ENCODE results near the gene LACRT.
"Not testable (repeated sequence)": the region's sequence is repeated elsewhere in the genome, so short reads cannot be mapped to it uniquely, and the experiment has no call there.

The LACRT gene

DNA sequence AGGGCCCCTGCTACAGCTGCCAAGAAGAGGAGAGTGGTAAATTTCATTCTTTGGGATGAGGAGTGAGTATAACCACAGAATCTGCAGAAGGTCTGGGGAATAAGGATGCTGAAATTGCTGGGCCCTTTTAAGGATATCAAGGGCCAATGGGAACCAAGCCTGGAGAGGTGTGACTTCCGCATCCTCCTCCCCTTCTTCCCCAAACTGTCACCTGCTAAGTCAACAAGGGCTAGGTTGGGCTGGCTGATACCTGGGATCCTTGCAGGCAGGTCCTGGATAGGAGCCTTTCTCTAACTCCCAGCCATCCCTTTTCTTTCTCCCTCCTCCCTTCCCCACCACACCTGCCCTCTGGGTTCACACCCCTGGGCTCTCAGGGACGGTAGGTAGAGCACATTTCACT is at the start of gene LACRT:
LACRT (minus strand) TSS at position 101 of the 400 bp plus-strand sequence; CDS start at position 47, 54 bp downstream.
- no peak for DNase-seq (ENCODE audit: low read depth)

DNA sequence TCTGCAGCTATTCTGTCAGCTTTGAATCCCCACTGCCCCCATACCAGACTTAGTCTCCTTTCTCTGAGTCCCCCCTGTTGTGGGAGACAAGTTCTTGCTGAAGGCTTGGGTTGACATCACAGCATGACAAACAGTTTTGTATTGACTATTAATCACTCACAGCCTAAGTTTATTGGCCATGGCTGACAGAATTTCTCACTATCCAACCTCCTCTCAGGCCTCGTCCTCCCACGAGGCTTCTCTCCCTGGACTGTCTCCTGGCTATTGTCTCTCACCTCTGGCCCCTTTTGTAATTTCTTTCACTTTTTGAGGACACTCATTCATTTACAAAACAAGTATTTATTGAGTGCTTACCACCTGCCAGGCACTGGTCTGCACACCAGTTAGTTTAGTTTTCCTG is 48.7 kb upstream of the LACRT start:
- DNase-seq (ENCODE audit: low read depth) = no peak

DNA sequence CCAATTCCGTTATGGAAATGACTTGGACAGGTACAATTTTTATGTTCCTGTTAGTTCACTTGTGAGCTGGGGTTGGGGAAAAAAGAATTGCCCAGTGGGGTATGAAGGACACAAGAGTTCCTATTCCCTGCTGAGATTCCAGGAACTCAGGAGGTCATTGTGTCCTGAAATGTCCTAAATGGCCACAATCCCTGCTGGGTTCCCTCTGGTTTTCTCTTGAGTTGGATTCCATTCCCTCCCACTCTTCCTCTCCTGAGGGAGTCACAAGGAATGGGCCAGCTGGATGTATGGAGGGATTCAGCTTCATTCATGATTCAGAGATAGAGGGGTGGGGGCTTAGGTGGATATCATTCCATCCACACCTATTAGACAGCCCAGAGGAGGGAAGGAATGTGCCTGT is 48.0 kb upstream of the LACRT start:
- no peak for DNase-seq (ENCODE audit: low read depth)

- DNase-seq (ENCODE audit: low read depth) = peak; percentile 14
These were observed 45.7 kb upstream of the LACRT start for GRCh38 chr12:54680374-54680773.

GRCh38 chr12:54678131-54678530 is 43.4 kb upstream of the LACRT start:
- no peak for DNase-seq (ENCODE audit: low read depth)

- no peak for DNase-seq (ENCODE audit: low read depth)
These were observed 33.2 kb upstream of the LACRT start for GRCh38 chr12:54667945-54668344.

DNA sequence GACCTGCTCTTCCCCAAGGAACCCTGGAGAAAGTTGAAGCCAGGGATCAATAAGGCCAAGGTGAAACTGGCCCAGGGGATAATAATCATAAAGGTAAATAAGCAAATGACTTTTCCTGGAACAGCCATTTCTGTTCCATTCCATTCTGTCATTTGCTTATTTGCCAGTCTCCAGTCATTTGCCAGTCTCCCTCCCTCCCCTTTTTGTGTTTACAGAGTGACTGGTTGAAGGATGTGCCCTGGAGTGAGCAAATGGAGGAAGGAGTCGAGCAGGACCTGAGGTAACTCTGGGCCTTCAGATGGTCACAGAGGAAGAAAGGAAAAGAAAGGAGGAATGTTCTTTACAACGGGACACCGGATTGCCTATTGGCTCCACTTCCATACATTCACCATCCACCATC is 31.3 kb upstream of the LACRT start:
- no peak for DNase-seq (ENCODE audit: low read depth)

DNA sequence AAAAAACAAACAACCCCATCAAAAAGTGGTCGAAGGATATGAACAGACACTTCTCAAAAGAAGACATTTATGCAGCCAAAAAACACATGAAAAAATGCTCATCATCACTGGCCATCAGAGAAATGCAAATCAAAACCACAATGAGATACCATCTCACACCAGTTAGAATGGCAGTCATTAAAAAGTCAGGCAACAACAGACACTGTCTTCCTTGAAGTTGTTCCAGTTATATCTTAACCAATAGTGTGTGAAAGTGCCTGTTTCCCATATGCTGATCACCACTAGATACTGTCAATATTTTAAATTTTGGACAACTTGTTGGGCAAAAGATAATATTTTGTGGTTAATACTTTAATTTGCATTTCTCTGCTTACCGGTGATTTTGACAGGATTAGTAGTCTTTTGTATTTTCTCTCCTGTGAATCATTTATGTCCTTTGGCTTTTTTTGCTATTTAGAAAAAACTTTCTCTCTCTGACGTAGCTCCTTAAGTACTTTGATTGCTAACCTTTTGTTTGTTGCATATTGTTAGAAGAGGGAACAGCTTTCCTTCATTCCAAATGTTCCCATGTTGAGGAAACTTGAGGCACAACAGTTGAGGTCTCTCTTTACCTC is 30.4 kb upstream of the LACRT start:
- DNase-seq (ENCODE audit: low read depth) = not testable (repeated sequence)

DNA sequence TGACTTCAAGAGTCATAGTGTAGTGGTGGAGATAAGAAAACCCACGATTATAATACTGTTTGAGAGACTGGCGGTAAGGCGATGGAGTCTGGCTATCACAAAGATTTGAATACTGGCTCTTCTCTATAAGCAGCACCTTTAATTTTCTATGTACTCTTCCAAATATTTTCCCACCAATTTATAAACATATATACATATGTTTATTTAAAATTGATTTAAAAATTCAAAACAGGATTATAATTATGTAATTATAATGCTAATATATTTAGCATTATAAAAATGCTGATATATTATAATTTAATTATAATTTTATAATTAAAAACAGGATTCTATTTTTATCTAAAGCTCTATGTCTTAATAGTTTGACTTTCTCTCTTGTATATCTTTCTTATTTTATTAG is 28.9 kb upstream of the LACRT start:
- DNase-seq (ENCODE audit: low read depth) = no peak

DNA sequence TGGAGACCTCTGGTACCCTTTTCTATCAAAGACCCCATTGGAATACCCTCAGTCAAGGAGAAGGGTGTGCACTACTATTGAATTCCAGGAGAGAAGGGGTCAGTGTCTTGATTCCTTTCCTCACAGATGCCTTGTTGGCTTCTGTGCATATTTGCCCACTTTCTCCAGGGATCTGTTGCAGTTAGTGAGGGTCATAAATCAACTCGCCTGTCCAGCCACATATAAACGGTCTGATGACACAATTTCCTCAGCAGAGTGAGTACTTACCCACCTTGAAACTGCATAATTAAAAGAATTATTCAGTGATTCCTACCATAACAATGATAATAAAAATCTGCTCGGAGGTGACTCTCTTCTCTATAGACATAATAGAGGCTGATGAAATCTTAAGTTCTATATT is 27.3 kb upstream of the LACRT start:
- DNase-seq (ENCODE audit: low read depth) = no peak

GRCh38 chr12:54661048-54661447 is 26.4 kb upstream of the LACRT start:
- DNase-seq (ENCODE audit: low read depth) = no peak

- DNase-seq (ENCODE audit: low read depth) = no peak
These were observed 25.7 kb upstream of the LACRT start for GRCh38 chr12:54660320-54660962.

DNA sequence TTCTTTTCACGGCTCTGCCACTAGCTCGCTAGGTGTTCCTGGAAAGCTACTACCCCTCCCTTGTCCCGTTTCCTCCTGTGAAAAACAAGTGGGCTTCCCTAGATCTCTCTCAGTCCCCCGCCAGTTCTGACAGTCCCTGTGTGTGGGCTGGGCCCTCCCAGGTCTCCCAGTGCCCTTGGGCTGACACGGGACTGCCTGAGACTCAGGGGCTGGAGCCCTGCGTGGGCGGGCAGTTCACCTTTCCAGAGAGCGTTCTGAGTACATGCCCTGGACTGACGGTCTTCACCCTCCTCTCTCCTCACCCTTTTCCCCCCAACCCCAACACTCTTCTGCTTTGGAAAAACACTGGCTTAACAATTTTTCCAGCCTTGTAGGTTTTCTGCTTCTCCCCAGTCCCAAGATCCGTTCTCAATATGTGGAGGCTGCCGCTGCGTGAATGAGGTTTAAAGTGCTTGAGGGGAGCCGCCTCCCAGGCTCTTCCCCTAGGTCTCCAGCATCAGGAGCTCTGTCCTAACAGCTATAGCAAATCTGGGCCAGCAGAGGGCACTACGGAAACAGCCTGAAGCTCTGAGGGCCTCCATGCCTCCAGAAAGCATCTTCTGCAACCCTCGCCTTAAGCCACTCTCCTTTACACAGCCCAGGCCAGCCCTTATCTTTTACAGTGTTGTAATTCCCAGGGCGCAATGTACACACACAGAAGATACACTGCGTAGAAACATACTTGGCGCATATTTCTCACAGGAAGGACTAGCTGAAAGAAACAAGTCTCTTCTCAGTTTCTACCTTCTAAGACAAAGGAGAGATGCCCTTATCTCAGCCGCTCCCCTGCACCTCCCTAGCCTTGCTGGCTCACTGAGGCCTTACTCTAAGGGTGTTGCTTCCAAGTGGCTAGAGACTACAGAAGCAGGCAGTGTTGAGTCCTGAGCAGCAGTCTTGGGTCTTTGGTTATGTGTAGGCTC is 23.9 kb upstream of the LACRT start:
- DNase-seq (ENCODE audit: low read depth) = peak; percentile 30

GRCh38 chr12:54657105-54657607 is 22.5 kb upstream of the LACRT start:
- no peak for DNase-seq (ENCODE audit: low read depth)

- DNase-seq (ENCODE audit: low read depth) = no peak
These were observed 20.2 kb upstream of the LACRT start for GRCh38 chr12:54654926-54655325.

GRCh38 chr12:54653025-54653424 is 18.3 kb upstream of the LACRT start:
- DNase-seq (ENCODE audit: low read depth) = no peak

DNA sequence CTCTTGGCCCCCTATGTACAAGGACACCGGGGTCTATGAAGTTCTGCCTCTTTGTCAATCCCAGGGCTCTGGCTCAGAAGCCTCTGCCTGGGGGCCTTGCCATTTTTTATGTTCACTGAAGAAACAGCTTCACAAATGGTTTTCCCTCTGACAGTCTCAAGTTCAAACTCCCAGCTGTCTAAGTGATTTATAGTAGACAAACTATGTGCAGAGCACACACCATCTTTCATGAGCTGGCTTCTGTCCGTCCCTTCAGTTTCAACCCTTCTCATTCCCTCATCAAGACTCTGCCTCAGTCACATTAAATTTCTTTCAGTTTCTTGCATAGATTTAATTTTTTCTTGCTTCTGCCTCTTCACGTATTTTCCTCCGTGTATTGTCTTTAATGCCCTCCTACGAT is 16.2 kb upstream of the LACRT start:
- DNase-seq (ENCODE audit: low read depth) = no peak

DNA sequence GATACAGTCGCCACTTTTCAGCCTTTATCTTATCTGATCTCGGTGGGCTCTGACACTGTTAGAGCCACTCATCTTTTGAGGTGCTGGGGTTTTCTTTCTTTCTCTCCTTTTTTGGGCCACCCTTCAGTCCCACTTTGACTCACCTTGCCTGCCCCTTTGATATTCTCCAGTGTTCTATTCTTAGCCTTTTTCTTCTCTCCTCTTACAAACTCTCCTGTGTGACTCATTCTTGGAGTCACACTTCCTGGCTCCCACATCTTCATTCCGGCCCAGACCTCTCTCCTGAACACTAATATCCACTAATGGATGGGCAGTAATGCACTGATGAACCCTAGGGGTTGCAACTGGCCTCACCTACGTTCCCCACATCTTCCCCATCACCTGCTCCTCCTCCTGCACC is 15.7 kb upstream of the LACRT start:
- no peak for DNase-seq (ENCODE audit: low read depth)

DNA sequence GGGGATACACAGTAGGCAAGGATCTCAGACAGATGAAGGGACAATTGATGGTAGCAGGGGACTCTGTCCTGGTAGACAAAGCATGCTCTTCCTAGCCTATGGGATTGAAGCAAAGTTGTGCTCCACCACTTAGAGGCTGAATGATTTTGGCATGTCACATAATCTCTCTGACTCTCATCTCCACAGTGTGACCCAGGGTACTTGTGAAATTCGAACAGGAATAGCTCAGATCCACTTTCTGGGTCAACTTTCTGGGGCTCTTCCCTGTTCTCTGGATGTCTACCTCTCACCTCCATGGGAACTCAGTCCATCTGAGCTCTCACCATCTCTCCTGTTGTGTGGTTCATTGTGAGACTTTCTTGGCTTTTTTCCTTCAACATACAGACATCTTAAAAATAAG is 15.1 kb upstream of the LACRT start:
- DNase-seq (ENCODE audit: low read depth) = no peak

GRCh38 chr12:54648265-54648664 is 13.6 kb upstream of the LACRT start, which contains the start of gene DCD:
Gene DCD, minus strand, starts transcription at chr12:54648365. Its CDS starts 62 bp downstream, at chr12:54648303.
- no peak for DNase-seq (ENCODE audit: low read depth)

GRCh38 chr12:54641554-54641953 is 6.9 kb upstream of the LACRT start:
- DNase-seq (ENCODE audit: low read depth) = no peak

GRCh38 chr12:54641089-54641488 is 6.4 kb upstream of the LACRT start:
- no peak for DNase-seq (ENCODE audit: low read depth)

DNA sequence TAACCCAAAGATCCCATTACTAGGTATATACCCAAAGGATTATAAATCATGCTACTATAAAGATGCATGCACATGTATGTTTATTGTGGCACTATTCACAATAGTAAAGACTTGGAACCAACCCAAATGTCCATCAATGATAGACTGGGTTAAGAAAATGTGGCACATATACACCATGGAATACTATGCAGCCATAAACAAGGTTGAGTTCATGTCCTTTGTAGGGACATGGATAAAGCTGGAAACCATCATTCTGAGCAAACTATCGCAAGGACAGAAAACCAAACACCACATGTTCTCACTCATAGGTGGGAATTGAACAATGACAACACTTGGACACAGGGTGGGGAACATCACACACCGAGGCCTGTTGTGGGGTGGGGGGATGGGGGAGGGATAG is 4.4 kb upstream of the LACRT start:
- DNase-seq (ENCODE audit: low read depth) = not testable (repeated sequence)

Measured in activated T-cell treated with anti-CD3 and anti-CD28 coated beads for 24 hours (primary cell).